HG03457 (cell line): ENCODE results near the gene OTUD5.
A peak's percentile ranks its signal among the peaks of the same experiment; 100 is the strongest.

ENCODE experiments used
- ATAC-seq: cut with Tn5 transposase; IDR thresholded peaks from one replicate; pipeline ENCODE4 v1.9.1; 2021; ENCODE audit warnings: moderate number of reproducible peaks; ENCODE audit not compliant: unreplicated experiment

OTUD5 gene

DNA sequence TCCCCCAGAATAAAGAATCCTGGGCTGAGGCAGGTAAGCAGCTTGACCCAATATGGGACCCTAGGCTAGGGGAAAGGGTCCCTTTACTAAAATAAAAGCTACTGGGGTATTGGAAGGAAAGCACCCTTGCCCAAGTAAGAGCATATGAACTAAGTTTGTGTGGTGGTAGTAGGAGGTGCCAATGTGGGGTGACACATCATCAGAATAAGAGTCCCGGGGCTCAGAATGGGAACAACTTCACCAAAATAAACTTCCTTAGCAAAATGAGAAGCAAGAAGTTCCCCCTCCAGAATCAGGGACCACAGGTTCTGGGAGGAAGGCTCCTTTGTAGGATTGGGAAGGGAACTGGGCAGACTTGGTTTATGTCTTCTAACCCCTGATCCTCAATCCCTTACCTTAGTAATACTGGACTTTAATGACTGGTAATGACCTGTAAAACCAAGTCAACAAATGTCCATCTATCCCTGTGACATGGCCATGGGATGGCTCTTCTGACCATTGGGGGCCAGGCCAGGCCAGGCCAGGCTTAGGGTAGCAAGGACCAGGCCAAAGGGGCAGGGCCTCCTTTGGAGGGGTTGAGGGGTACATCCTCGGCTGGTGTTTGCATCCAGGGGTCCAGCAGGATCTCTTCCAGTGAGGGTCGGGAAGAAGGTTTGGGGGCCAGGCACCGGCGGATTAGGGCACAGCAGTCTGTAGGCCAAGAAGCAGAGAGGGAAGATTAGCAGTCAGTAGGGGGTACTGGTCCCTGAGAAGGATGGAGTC lies 43.6 kb downstream of the OTUD5 start:
- no peak for ATAC-seq

DNA sequence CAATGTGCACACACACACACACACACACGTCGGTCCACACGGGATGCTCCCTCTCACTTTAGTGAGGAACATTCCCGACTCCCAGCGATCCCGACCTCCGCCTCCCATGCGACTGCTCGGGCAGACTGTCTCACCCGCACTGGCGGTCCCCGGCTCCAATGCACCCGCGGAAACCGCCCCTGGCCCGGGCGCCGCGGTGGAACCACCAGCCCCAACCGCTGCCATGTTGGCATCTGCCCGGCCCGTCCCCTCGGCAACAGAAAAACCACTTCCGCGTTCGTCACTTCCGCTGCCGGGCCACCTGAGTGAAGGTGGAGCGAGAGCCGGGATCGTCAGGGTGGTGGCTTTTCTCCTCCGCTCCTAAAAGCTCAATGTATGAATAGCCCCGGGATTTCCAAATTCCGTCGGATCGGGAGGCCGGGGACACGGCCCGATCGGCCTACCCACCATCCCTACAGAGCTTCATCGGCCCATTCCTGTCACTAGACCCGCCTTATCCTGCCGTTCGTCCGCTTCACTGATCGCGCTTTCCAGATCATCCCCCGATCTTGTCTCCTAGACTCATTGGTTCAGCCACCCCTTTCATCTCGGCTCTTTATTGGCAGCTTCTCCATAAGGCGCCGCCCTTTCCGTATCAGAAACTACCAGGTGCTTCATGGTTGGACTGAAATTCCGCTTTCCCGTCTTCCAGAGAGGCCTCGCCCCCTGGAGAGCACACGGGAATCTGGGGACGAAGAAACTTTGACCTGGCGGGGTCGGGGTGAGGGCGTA lies 45.8 kb downstream of the OTUD5 start, which contains the start of gene SLC35A2:
TSS of gene SLC35A2 (minus strand) at position 235 of the 771 bp plus-strand sequence. CDS start at position 225, 10 bp downstream.
- peak; percentile 43 for ATAC-seq

DNA sequence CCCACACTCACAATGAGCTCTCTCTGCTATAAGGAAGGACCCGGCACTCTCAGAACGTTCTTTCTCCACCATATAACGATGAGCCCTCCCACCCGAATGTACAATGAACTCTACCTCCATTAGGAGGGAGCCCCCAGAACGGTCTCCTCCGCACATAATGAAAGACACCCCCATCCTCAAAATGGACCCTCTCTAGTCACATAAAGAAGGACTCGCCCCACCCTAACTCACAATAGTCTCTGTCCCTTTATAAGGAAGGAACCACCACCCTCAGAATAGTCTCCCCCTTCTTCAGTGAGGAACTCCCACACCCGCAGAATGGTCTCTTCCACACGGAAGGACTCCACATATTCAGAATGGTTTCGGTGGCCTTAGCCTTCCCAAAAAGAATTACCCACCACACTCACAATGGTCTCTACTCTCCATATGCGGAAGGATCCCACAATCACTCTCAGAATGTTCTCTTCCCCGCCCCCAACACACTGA lies 46.4 kb downstream of the OTUD5 start:
- ATAC-seq, result no peak

- no peak for ATAC-seq
Observed at GRCh38 chrX:48909703-48910294, 47.6 kb downstream of the OTUD5 start.

GRCh38 chrX:48908600-48908999 lies 48.8 kb downstream of the OTUD5 start:
- ATAC-seq, result no peak

DNA sequence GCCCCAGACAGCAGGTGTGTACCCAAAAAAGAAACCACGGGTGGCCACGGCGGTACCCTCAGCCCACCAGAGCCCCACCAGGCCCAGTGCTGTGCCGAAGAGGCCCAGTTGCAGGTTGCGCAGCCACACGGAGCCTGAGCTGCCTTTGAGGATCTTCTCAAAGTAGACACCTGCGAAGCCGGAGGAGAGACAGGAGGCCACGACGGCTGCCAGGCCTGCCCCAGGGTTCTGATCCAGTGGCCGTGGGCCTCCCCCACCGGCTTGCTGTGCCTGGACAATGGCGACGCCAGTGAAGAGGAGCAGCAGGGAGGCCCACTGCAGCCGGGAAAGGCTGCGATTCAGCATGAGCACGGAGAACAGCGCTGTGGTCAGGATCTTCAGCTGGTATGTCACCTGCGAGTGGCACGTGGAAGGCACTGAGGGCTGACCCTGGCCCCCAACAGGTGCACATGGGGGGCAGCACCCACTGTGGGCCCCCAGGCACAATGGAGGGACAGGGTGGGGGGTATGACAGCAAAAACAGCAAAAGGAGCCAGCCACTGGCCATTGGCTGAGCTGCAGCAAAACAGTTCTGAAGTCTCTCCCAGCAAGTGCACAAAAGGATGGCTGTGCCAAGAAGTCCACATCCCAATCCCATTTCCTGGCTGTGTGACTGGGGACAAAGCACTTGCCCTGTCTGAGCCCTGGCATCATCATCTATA lies 52.2 kb downstream of the OTUD5 start:
- ATAC-seq, result no peak

DNA sequence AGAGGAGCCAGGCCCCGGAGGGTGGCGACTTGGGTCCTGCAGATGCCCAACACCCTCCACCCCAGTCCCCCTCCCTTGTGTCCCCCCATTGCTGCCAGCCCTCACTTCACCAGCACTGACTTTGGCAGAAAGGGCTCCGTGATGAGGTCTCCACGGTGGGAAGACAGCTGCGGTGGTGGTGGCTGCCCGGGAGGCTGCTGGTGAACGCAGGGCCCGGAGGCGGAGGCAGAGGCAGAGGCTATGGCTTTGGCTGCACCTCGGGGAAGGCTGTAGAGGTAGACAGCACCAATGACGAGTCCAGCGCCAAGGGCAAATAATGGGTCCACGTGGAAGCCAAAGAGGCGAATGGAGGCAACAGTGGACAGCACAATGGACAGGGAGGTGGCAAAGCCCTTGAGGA lies 52.8 kb downstream of the OTUD5 start:
- no peak for ATAC-seq

DNA sequence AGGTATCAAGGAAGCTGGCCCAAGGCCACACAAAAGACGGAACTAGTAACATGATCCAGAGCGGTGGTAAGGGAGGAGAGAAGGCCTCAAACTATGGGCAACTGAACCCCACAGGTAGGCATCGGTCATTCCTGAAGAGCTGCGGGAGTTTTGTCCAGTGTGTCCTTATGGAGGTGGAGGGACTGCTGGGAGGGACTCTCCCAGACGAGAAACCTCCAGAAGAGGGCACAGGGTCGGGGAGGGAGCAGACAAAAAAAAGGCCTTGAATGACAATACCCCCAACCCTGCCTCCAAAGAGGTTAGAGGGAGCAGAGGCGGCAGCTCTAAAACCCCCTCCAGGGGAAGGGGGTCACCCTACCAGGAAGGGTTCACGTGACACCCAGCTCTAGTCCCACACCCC lies 53.2 kb downstream of the OTUD5 start:
- ATAC-seq, result no peak

DNA sequence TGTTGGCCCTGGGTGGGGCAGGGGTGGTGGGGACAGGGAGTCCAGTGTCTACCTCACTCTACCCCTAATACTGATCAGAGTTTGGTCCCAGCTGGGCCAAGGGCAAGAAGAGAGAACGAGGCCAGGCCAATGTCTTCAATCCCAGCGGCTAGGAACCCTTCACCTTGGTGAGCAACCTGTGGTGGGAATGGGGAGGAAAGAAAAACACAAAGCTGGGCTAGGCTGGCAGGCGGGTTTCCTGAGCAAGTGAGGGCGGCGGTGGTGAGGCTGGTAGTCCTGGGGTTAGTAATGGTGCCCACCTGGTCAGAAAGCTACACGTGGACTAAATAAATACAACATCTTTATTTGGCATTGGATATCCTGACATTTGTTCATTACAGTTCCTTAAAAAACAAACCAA lies 54.1 kb downstream of the OTUD5 start:
- no peak for ATAC-seq

DNA sequence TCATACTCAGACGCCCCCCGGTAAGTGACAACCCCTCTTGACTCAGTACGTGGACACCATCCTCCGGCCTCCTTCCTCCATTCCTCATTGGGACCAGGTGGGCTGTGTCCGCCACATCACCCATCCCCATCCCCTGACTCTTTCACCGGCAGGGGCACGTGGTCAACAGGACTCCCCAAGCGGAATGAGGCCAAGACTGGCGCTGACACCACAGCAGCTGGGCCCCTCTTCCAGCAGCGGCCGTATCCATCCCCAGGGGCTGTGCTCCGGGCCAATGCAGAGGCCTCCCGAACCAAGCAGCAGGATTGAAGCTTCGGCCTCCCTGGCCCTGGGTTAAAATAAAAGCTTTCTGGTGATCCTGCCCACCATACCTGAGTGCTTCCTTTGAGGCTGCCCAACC lies 54.6 kb downstream of the OTUD5 start:
- no peak for ATAC-seq

DNA sequence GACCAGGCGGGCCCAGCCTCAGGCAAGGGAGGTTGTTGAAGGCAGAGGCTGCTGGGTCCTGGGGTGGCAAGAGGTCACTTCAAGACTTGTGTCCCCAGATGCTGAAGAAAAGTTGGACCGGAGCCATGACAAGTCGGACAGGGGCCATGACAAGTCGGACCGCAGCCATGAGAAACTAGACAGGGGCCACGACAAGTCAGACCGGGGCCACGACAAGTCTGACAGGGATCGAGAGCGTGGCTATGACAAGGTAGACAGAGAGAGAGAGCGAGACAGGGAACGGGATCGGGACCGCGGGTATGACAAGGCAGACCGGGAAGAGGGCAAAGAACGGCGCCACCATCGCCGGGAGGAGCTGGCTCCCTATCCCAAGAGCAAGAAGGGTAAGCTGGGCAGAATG lies 55.3 kb downstream of the OTUD5 start:
- no peak for ATAC-seq

DNA sequence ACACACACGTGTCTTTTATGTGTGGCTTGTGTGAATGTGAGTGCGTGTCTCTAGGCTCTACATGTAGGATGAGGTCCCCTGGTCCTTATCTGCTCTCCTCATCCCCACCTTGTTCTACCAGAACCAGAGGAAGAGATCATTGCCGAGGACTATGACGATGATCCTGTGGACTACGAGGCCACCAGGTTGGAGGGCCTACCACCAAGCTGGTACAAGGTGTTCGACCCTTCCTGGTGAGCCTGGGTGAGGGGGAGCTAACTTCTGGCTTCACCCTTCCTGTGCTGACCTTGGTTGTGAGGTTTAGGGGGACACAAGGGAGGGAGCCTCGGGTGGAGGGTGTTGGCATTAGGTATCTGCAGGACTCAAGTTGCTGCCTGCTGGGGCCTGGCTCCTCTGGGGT lies 56.3 kb downstream of the OTUD5 start:
- no peak for ATAC-seq

- ATAC-seq, result no peak
Observed at GRCh38 chrX:48899078-48899410, 58.4 kb downstream of the OTUD5 start.

- peak; percentile 83 for ATAC-seq
Observed at GRCh38 chrX:48897625-48898306, 59.6 kb downstream of the OTUD5 start, which contains the start of the genes PQBP1 and TIMM17B. TSS of gene PQBP1 (plus strand) at chrX:48897930. CDS start at chrX:48898510, 580 bp downstream. TSS of gene TIMM17B (minus strand) at chrX:48897768. CDS start at chrX:48897749, 19 bp downstream.

DNA sequence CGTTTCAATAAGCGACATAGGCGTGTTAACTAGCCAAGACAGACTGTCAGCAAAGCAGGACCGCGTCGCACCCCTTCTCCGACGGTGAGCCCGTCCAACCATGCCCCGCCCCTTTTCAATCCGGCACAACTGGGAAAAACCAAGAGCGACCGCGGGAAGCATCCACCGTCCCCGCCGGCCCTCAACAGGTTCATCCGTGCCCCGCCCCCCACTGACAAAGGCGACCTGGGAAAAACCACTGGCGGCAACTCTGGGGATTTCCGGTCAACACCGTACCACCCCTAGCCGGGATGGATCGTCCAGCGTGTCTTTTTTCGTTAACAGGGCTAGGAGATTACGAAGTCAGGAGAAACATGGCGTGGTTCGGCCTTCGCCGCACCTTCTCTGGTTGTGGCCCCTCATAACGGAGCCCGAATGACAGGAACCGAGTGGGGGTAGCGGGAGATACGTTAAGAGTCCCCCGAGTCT lies 60.2 kb downstream of the OTUD5 start:
- ATAC-seq, result peak; percentile 3

- no peak for ATAC-seq
Observed at GRCh38 chrX:48896611-48897011, 60.8 kb downstream of the OTUD5 start.

- no peak for ATAC-seq
Observed at GRCh38 chrX:48894891-48895290, 62.5 kb downstream of the OTUD5 start.

DNA sequence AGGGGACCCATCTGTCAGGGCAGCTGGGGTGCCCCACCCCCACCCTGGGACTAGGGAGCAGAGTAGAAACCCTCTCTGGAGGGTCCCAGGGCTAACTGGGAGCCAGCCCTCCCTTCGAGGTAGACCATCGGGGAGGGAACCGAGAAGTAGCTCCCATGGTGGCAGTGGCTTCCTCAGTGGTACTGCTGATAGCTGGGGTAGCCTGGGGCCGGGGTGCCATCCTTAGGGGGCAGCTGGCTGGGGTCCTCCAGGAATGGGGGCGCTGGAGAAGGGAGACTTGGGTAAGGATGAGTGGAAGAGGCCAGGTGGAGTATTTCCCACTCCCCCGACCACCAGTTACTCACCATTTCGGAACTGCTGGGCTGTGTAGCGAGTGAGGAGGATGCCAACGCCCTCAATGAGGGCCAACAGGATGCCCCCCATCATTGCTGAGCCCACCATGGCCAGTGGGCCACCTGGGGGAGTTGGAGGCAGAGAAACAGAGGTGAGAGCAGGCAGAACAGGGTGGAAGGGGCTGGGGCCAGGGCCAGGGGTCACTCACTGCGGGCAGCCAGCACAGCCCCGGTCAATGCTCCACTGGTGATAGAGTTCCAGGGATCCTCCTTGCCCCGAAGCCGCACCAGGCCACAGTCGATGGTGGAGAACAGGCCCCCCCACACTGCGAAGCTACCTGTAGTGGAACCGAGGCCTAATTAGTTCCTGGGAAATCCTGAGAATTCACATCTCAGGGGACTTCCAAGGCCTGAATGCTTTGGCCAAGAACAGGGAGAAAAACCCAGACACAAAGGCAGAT lies 63.7 kb downstream of the OTUD5 start:
- ATAC-seq, result no peak

- no peak for ATAC-seq
Observed at GRCh38 chrX:48892896-48893295, 64.5 kb downstream of the OTUD5 start.
